HG03108 (cell line): ENCODE results near the gene ENTPD7.
"Not testable (repeated sequence)": the region's sequence is repeated elsewhere in the genome, so short reads cannot be mapped to it uniquely, and the experiment has no call there.

Source experiments
- ATAC-seq: cut with Tn5 transposase; IDR thresholded peaks from one replicate; pipeline ENCODE4 v1.9.1; 2021; ENCODE audit warnings: moderate library complexity; ENCODE audit not compliant: unreplicated experiment

Gene ENTPD7

GRCh38 chr10:99659031-99659867, at the start of gene ENTPD7:
ENTPD7 (plus strand) TSS chr10:99659509; CDS start chr10:99659957, 448 bp downstream.
- ATAC-seq, result peak; percentile 100

- no peak for ATAC-seq
These were observed 49.1 kb upstream of the ENTPD7 start for GRCh38 chr10:99610221-99610620.

GRCh38 chr10:99611326-99611725, 48.0 kb upstream of the ENTPD7 start:
- ATAC-seq, result no peak

- no peak for ATAC-seq
These were observed 47.0 kb upstream of the ENTPD7 start for GRCh38 chr10:99612167-99612831.

- ATAC-seq, result no peak
These were observed 43.9 kb upstream of the ENTPD7 start for GRCh38 chr10:99615426-99615825.

- no peak for ATAC-seq
These were observed 41.6 kb upstream of the ENTPD7 start for GRCh38 chr10:99617696-99618095.

GRCh38 chr10:99619090-99619800, 40.1 kb upstream of the ENTPD7 start:
- ATAC-seq, result no peak

GRCh38 chr10:99619851-99620710, 39.2 kb upstream of the ENTPD7 start, which contains the start of gene SLC25A28:
SLC25A28 (minus strand) TSS chr10:99620439; CDS start chr10:99620335, 104 bp downstream.
- ATAC-seq, result peak; percentile 78

- peak; percentile 85 for ATAC-seq
These were observed 38.4 kb upstream of the ENTPD7 start for GRCh38 chr10:99620711-99621453.

GRCh38 chr10:99621454-99622251, 37.7 kb upstream of the ENTPD7 start:
- ATAC-seq, result no peak

GRCh38 chr10:99623919-99624318, 35.4 kb upstream of the ENTPD7 start:
- ATAC-seq, result no peak

- ATAC-seq, result not testable (repeated sequence)
These were observed 34.2 kb upstream of the ENTPD7 start for GRCh38 chr10:99625124-99625523.

- ATAC-seq, result no peak
These were observed 30.2 kb upstream of the ENTPD7 start for GRCh38 chr10:99628923-99629624.

- ATAC-seq, result no peak
These were observed 29.7 kb upstream of the ENTPD7 start for GRCh38 chr10:99629625-99629978.

GRCh38 chr10:99630433-99630832, 28.9 kb upstream of the ENTPD7 start:
- no peak for ATAC-seq

GRCh38 chr10:99630991-99631390, 28.3 kb upstream of the ENTPD7 start:
- no peak for ATAC-seq

- no peak for ATAC-seq
These were observed 27.8 kb upstream of the ENTPD7 start for GRCh38 chr10:99631496-99631895.

- no peak for ATAC-seq
These were observed 25.5 kb upstream of the ENTPD7 start for GRCh38 chr10:99633832-99634231.
